Esophagus squamous epithelium (tissue), 4 donors: ENCODE measurements around the gene HTR3A.
"Not testable (repeated sequence)": the region's sequence is repeated elsewhere in the genome, so short reads cannot be mapped to it uniquely, and the experiment has no call there.

Source experiments
- CTCF ChIP-seq, 6 experiments: fragments of 450-650 bp in 4 of 6; fragments of 200-600 bp in 2 of 6; sonication (generic) in 2 of 6; IDR thresholded peaks; one replicate each; pipeline ENCODE4 v1.5.1; 2016 to 2019; ENCODE audit warnings: antibody characterized with exemption in 6 of 6, mild to moderate bottlenecking in 4 of 6, moderate library complexity in 4 of 6
- POLR2A ChIP-seq, 4 donors: fragments of 450-650 bp; IDR thresholded peaks; one replicate each; pipeline ENCODE4 v1.6.1; 2017; ENCODE audit warnings: antibody characterized with exemption in 4 of 4, mild to moderate bottlenecking in 4 of 4, moderate library complexity in 3 of 4

- TF ChIP-seq POLR2A, CTCF (IDR thresholded peaks at IDR 0.05): not testable (repeated sequence)
Observed at GRCh38 chr11:113946162-113946561, 28.7 kb upstream of the HTR3A start.
